Upper lobe of left lung (tissue), 4 donors: ENCODE results near the gene PROB1.

Source experiments
- CTCF ChIP-seq, 6 experiments: fragments of 450-650 bp in 4 of 6; fragments of 200-600 bp in 2 of 6; sonication (generic) in 2 of 6; IDR thresholded peaks; one replicate each; pipeline ENCODE4 v1.5.1; 2016 to 2019; ENCODE audit warnings: antibody characterized with exemption in 6 of 6
- POLR2A ChIP-seq, 4 donors: fragments of 450-650 bp; IDR thresholded peaks; one replicate each; pipeline ENCODE4 v1.5.1; 2016 to 2017; ENCODE audit warnings: antibody characterized with exemption in 4 of 4, mild to moderate bottlenecking in 2 of 4

- TF ChIP-seq CTCF (IDR thresholded peaks at IDR 0.05) = no peak
- TF ChIP-seq POLR2A (IDR thresholded peaks at IDR 0.05) = no peak
Measured at GRCh38 chr5:139390639-139391569, 4.0 kb downstream of the PROB1 start.
